ENCODE data around the gene EXOC6B. TPM values are rescaled to one million over a fixed set of nuclear protein-coding genes. Genes with fewer than 3 reads are reported as not detected.
"Not testable (repeated sequence)": the region's sequence is repeated elsewhere in the genome, so short reads cannot be mapped to it uniquely, and the experiment has no call there.

Gene EXOC6B
- total RNA-seq, 6 experiments from 2014 or later: 7.8 to 15.1 (median 9.1) TPM

DNA sequence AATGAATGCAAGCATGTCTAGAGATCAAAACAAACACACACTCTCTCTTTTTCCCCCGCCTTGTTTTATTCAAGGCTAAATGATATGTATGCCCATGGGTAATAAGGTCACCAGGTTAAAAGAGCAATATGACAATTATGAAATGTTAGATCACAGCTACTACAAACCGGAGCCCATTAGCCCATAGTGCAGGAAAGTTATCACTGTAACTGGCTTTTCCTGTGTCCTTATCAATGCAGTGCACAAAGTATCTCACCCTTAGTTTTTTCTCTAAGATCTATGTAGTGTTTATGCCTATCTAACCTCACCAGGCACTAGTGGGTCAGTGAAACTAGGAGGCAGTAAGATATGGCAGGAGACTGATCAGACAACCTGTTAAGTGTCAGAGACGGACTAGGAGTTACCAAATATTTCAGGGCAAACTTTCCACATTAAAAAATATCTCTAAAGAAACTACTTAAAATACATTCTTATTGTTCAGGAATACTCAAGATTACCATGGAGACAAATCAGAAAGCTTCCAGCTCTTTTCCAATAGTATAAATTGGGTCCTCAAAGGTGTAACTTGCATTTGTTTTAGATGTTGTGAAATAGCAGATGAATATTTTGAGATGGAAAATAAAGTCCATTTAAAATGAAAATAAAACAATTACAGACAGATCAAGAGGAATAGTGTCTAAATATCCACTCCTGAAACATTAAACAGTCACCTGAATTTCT, 282.2 kb downstream of the EXOC6B start:
- intact Hi-C loops (cut with DNase I): no loop called here
- TF ChIP-seq CTCF (IDR thresholded peaks at IDR 0.05) (no peak), POLR2A (IDR thresholded peaks at IDR 0.05) (no peak)
- Histone ChIP-seq H3K4me1 (peaks cover 0 to 11% (median 0%) of the 10 kb centered on the region in 4 donors), H3K27ac (no peak overlapping the region), H3K36me3 (no peaks in the 10 kb centered on the region), H3K27me3 (no peaks in the 10 kb centered on the region), H3K9me3 (no peaks in the 10 kb centered on the region), H3K4me3 (no peak overlapping the region)
- DNase-seq (no peak), ATAC-seq (peak in 3 of 4 donors; percentile 16 to 66 (median 29))
- WGBS (ENCODE audit: insufficient coverage, low coverage, low lambda C conversion rate, missing lambda C conversion rate): 52% methylated on average over 3 of the region's 3 CpGs

DNA sequence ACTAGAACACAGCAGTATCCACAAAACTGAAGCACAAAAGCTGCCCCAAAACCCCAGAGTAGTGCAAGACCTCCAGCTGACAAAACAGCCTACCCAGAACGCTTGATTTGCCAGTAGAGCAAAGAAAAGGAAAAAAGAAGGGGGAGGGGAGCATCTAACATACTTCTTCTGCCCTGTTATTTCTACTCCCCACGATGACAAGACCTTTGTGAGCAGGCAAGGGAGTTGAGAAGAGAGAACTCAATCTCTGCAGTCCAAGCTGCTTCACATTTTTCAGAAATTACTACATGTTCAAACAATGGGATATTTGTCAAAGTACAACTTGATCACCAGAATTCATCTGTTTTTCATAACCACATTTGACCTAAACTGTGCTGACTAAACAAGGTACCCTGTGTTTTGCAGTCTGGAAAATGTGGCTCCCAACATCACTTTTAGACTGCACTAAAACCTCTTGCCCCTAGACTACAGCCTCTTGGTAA, 286.7 kb downstream of the EXOC6B start:
- intact Hi-C loops (cut with DNase I): no loop called here
- Histone ChIP-seq H3K4me1 (no peaks in the 10 kb centered on the region), H3K9me3 (no peaks in the 10 kb centered on the region), H3K36me3 (no peaks in the 10 kb centered on the region), H3K27ac (no peak overlapping the region), H3K27me3 (no peaks in the 10 kb centered on the region), H3K4me3 (no peak overlapping the region)
- ATAC-seq (no peak), DNase-seq (no peak)
- 70% methylated on average over 2 of the region's 2 CpGs for WGBS (ENCODE audit: insufficient coverage, low coverage, low lambda C conversion rate, missing lambda C conversion rate)
- no peak for TF ChIP-seq CTCF (IDR thresholded peaks at IDR 0.05)
- no peak for TF ChIP-seq POLR2A (IDR thresholded peaks at IDR 0.05)

DNA sequence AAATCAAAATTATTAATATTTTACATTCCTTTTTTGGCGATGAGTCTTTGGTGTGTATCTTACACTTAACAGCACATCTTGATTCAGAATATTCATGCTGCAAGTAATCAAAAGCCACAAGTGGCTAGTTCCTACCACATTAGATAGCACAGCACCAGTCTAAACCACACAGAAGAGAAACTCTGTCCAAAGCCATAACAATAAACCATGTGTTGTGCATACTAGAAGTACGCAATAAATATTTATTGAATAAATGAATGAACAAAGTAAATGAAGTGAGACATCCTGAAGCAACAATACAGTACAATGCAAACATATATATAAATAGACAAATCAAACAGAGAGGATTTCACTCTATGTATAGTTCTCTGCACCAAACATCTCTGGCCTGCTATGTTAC, 287.3 kb downstream of the EXOC6B start:
- intact Hi-C loops (cut with DNase I): no loop called here
- Histone ChIP-seq H3K9me3 (no peaks in the 10 kb centered on the region), H3K4me3 (no peak overlapping the region), H3K4me1 (no peaks in the 10 kb centered on the region), H3K36me3 (no peaks in the 10 kb centered on the region), H3K27me3 (no peaks in the 10 kb centered on the region), H3K27ac (no peak overlapping the region)
- TF ChIP-seq POLR2A (IDR thresholded peaks at IDR 0.05) (no peak), CTCF (IDR thresholded peaks at IDR 0.05) (no peak)
- DNase-seq: no peak
- 86% methylated on average over 2 of the region's 2 CpGs for WGBS (ENCODE audit: insufficient coverage, low coverage, low lambda C conversion rate, missing lambda C conversion rate)
- no peak for ATAC-seq

GRCh38 chr2:72535586-72535985, 290.2 kb downstream of the EXOC6B start:
- H3K27ac ChIP-seq; H3K9me3 ChIP-seq; intact Hi-C loops (cut with DNase I); H3K4me3 ChIP-seq; H3K4me1 ChIP-seq; DNase-seq; H3K36me3 ChIP-seq; H3K27me3 ChIP-seq; ATAC-seq: not testable (repeated sequence)
- WGBS (ENCODE audit: insufficient coverage, low coverage, low lambda C conversion rate, missing lambda C conversion rate): 80% methylated on average over 4 of the region's 8 CpGs

- H3K36me3 ChIP-seq: no peaks in the 10 kb centered on the region
- no peaks in the 10 kb centered on the region for H3K9me3 ChIP-seq
- intact Hi-C loops (cut with DNase I): no loop called here
- DNase-seq (no peak), ATAC-seq (peak in 1 of 4 donors; percentile 39)
- no peaks in the 10 kb centered on the region for H3K4me1 ChIP-seq
- H3K27me3 ChIP-seq: no peaks in the 10 kb centered on the region
- no peak overlapping the region for H3K27ac ChIP-seq
- WGBS (ENCODE audit: insufficient coverage, low coverage, low lambda C conversion rate, missing lambda C conversion rate): 73% methylated on average over 1 of the region's 1 CpG
- TF ChIP-seq POLR2A (IDR thresholded peaks at IDR 0.05) (no peak), CTCF (IDR thresholded peaks at IDR 0.05) (no peak)
- no peak overlapping the region for H3K4me3 ChIP-seq
These were observed 292.1 kb downstream of the EXOC6B start for GRCh38 chr2:72533765-72534164.
